ENCODE results near the gene HOXD3.

The HOXD3 gene

GRCh38 chr2:176117162-176117822 lies 39.8 kb upstream of the HOXD3 start:
- in situ Hi-C loops (cut with HindIII; ENCODE audit: low sequenced_read_pairs), result loop anchor here (25.0 kb wide), 1 partner anchor 1020 kb away; no protein-coding TSS in a partner anchor
- no peak for TF ChIP-seq CTCF (IDR thresholded peaks at IDR 0.05; ENCODE audit: low read depth, low read length, missing control alignments)
- no peak overlapping the region for H3K4me3 ChIP-seq (ENCODE audit: low read depth, low read length)
- DNase-seq (ENCODE audit: low read depth), result no peak

- H3K4me3 ChIP-seq (ENCODE audit: low read depth, low read length), result no peak overlapping the region
- no peak for TF ChIP-seq CTCF (IDR thresholded peaks at IDR 0.05; ENCODE audit: low read depth, low read length, missing control alignments)
- in situ Hi-C loops (cut with HindIII; ENCODE audit: low sequenced_read_pairs), result loop anchor here (25.0 kb wide), 1 partner anchor 1019 kb away; no protein-coding TSS in a partner anchor
- DNase-seq (ENCODE audit: low read depth), result no peak
These were observed 39.2 kb upstream of the HOXD3 start for GRCh38 chr2:176117823-176118371.

- DNase-seq (ENCODE audit: low read depth), result no peak
- no peak overlapping the region for H3K4me3 ChIP-seq (ENCODE audit: low read depth, low read length)
- in situ Hi-C loops (cut with HindIII; ENCODE audit: low sequenced_read_pairs), result loop anchor here (25.0 kb wide), 1 partner anchor 1019 kb away; no protein-coding TSS in a partner anchor
- no peak for TF ChIP-seq CTCF (IDR thresholded peaks at IDR 0.05; ENCODE audit: low read depth, low read length, missing control alignments)
These were observed 38.3 kb upstream of the HOXD3 start for GRCh38 chr2:176118601-176119339.

DNA sequence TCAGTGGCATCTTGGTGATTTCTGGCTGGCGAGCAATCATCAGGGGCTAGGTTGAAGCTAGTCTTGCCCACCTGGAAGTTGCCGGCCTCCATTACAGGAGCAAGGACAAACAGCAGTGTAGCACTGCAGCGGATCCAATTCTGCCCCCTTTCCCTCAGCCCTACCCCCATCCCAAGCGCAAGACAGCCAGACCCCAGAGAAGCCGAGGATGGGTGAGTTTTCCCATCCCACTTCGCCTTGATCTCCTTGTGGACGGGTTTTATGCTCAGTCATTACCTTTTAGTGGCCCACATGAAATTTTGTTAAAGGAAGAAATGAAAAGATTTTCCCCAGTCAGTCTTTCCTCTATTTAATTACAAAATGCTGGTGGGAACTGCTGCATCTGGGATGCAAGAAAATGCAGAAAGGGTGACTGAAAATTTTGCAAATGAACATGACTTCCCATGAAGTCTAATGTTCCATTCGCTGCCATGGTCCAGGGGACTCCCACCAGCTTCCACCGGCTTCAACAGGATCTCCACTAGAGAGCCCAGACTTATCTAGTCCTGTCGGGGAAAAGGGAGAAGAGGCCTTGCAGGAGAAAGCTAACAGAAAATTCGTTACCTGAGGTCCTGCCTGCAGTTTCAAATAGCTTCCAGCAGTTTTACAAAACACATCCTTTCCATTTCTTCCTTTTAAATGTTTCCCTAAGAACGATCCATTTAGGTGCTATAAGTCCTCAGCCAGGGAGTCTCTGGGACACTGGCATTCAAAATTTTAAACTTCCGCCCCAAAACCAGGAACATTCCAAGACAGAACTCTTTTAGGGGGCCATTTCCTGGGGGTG lies 36.5 kb upstream of the HOXD3 start:
- no peak for DNase-seq (ENCODE audit: low read depth)
- in situ Hi-C loops (cut with HindIII; ENCODE audit: low sequenced_read_pairs), result loop anchor here (25.0 kb wide), 1 partner anchor 1017 kb away; no protein-coding TSS in a partner anchor
- H3K4me3 ChIP-seq (ENCODE audit: low read depth, low read length), result no peak overlapping the region
- no peak for TF ChIP-seq CTCF (IDR thresholded peaks at IDR 0.05; ENCODE audit: low read depth, low read length, missing control alignments)

- H3K4me3 ChIP-seq (ENCODE audit: low read depth, low read length), result no peak overlapping the region
- TF ChIP-seq CTCF (IDR thresholded peaks at IDR 0.05; ENCODE audit: low read depth, low read length, missing control alignments), result no peak
- DNase-seq (ENCODE audit: low read depth), result no peak
- in situ Hi-C loops (cut with HindIII; ENCODE audit: low sequenced_read_pairs), result loop anchor here (25.0 kb wide), 1 partner anchor 1016 kb away; no protein-coding TSS in a partner anchor
These were observed 35.7 kb upstream of the HOXD3 start for GRCh38 chr2:176121190-176122051.

Measured in astrocyte of the cerebellum (primary cell).